ENCODE results near the gene SRSF12.

DNA sequence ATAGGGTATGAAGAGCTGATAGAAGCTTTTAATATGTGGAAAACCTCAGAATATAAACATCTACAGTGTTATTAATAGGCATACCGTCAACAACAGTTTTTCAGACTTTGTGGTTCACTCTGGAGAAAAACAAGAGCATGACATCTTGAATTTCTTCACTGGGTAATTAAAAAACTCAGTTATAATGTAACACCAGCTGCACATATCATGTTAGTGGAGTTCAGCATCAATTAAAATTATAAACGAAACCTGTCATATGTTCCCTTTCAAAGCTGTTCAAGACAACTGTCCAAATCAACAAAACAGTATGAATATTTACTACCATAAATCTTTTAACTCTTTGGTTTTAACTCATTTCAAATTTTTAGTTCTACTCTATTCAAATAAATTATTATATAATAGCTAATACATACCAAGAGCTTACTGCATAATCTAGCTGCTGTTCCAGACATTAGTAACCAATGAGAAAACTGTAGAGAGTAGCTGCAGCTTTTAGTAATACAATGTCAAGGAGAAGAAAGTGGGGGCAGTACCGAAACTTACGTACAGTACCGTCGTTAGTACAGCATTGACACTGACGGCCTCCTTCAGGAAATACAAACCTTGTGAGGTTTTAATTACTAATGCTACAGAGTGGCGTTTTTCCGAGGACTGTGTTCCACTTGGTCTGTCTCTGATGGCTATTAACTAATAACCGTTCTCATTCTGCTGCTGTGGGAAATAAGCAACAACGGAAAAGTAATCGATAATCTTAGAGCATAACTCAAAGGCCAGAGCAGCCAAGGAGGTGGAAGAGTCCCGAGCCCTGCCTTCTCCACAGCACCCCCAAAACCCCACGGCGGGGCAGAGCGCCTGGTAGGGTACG is 27.5 kb upstream of the SRSF12 start:
- no peak for TF ChIP-seq ZNF316 (IDR thresholded peaks at IDR 0.05)
- no peak for TF ChIP-seq ZNF766 (CRISPR knock-in tag; conservative IDR thresholded peaks at IDR 0.05)

All from K562 (cell line).